GM06990 (cell line): Measurements from ENCODE around the gene SPNS2.

Source experiments
- DNase-seq: peaks from one replicate; pipeline ENCODE4 v3.0.0-alpha.2; 2011; ENCODE audit not compliant: insufficient read length; ENCODE audit errors: extremely low read depth
- H3K27me3 ChIP-seq: replicated peaks from 2 replicates; pipeline ENCODE4 v1.6.0; 2011; ENCODE audit warnings: low read length; ENCODE audit not compliant: control insufficient read depth, insufficient read depth
- H3K36me3 ChIP-seq: 2 replicates; pipeline ENCODE4 v1.5.1; 2011; ENCODE audit warnings: low read length; ENCODE audit not compliant: control insufficient read depth, insufficient read depth
- H3K4me3 ChIP-seq: replicated peaks from 2 replicates; pipeline ENCODE4 v1.5.1; 2011; ENCODE audit warnings: low read depth, mild to moderate bottlenecking, control low read depth, low read length
- TF ChIP-seq, protein P1 (sequence below): IDR thresholded peaks from 2 replicates; pipeline ENCODE4 v1.5.1; 2011; ENCODE audit warnings: low read length, control low read depth, mild to moderate bottlenecking, inconsistent platforms; ENCODE audit not compliant: insufficient read depth, poor library complexity, severe bottlenecking

SPNS2 gene

DNA sequence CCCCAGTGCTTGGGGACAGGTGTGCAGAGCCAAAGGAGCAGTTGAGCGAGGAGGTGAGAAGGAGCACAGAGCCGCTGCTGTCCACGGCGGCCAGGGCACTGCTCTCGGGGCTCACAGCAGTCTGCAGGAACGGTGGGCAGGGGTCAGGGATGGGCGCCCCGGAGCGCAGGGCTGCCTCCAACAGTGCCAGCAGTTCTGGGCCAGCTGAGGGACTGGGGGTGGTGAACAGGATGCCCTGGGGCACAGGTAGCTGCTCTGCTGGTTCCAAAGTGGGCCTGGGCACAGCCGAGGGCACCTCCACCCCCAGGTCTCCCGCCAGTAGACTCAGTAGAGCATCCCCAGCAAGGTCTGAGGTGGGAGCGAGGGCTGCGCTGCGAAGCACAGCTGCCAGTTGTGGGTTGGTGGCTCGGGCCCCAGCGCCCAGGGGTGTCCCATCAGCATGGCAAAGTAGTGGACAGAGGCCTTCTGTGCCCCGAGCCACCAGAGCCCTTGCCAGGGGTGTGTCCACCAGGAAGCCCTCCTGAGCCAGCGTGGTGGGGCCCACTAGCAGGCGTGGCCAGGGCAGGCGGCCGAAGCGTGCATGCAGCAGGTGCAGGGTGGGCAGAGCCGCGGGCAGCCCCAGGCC, 59.8 kb downstream of the SPNS2 start:
- TF ChIP-seq, protein P1, sequence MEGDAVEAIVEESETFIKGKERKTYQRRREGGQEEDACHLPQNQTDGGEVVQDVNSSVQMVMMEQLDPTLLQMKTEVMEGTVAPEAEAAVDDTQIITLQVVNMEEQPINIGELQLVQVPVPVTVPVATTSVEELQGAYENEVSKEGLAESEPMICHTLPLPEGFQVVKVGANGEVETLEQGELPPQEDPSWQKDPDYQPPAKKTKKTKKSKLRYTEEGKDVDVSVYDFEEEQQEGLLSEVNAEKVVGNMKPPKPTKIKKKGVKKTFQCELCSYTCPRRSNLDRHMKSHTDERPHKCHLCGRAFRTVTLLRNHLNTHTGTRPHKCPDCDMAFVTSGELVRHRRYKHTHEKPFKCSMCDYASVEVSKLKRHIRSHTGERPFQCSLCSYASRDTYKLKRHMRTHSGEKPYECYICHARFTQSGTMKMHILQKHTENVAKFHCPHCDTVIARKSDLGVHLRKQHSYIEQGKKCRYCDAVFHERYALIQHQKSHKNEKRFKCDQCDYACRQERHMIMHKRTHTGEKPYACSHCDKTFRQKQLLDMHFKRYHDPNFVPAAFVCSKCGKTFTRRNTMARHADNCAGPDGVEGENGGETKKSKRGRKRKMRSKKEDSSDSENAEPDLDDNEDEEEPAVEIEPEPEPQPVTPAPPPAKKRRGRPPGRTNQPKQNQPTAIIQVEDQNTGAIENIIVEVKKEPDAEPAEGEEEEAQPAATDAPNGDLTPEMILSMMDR: no peak
- H3K27me3 ChIP-seq: no peaks in the 10 kb centered on the region
- H3K36me3 ChIP-seq: peaks cover 3% of the 10 kb centered on the region; the same call in 1 of the 2 replicates
- H3K4me3 ChIP-seq: no peak overlapping the region
- DNase-seq: no peak

DNA sequence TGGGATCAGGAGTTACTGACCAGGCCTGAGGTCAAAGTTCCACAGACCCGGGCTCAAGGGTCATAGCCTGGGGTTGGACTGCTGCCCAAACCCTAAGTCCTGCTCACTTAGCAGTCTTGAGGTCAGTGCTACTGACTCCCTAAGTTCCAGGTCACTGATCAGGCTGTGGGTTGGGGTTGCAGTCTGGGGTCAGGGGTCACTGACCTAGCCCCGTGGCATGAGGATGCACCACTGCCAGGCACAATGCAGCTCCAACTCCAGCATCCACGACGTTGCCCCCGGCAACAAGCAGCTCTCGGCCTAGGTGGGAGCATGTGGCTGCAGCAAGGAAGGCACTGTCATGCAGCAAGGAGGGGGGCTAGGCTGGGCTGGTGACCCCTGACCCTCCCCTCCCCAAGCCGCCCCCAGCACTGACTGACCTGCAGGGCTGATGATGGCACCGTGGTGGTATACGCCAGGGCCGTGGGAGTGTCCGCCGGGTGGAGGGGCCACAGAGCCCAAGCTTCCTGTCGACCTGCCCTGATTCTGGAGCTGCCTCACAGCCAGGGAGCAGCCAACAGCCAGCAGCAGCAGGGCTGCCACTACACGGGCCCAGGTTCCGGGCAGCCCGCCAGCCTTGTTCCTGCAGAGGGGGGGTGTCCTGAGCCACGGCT, 60.6 kb downstream of the SPNS2 start:
- TF ChIP-seq, protein P1: no peak
- H3K27me3 ChIP-seq: no peaks in the 10 kb centered on the region
- no peaks in the 10 kb centered on the region for H3K36me3 ChIP-seq
- DNase-seq: no peak
- no peak overlapping the region for H3K4me3 ChIP-seq

DNA sequence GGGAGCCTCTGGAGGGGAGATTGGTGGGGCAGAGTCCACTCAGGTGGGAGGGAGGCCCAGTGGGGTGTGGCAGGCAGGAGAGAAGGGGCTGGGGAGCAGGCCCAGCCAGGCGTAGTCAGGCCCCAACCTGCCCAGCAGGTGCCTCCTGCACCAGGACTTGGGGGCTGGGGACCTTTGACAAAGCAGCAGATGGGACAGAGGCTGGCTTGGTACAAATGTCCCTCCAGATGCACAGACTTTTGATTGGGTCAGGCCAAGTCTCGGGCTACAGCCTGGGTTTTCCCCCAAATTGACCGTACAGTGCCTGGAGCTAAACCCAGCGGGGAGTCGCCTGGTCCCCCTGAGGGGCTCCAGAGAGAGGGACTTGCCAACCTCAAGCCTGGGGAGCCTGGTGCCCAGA, 61.3 kb downstream of the SPNS2 start:
- TF ChIP-seq, protein P1: no peak
- no peaks in the 10 kb centered on the region for H3K36me3 ChIP-seq
- H3K27me3 ChIP-seq: no peaks in the 10 kb centered on the region
- H3K4me3 ChIP-seq: no peak overlapping the region
- DNase-seq: no peak

DNA sequence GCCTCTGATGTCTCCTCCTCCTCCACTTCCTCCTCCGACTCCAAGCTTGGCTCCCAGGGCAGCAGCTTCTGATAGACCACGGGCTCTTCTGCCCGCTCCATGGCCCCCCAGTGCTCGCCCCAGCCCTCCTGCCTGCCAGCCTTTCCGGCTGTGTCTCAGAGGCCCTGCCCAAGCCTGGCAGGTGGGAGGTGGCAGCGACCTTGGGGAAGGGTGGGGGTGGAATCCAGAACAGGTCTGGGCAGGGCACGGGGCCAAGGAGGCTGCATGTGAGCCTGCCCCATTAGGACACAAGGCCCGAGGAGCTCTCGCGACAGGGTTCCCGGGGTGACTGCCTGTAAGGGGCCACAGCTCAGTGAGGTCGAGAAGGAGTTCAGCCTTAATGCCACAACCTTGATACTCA, 61.7 kb downstream of the SPNS2 start, which contains the start of gene GGT6:
Gene GGT6, minus strand, starts transcription at position 157 of the 400 bp plus-strand sequence. Its CDS starts 56 bp downstream, at position 101.
- TF ChIP-seq, protein P1: no peak
- H3K36me3 ChIP-seq: no peaks in the 10 kb centered on the region
- H3K27me3 ChIP-seq: no peaks in the 10 kb centered on the region
- no peak within 1 kb of the TSS for H3K4me3 ChIP-seq
- no peak for DNase-seq

DNA sequence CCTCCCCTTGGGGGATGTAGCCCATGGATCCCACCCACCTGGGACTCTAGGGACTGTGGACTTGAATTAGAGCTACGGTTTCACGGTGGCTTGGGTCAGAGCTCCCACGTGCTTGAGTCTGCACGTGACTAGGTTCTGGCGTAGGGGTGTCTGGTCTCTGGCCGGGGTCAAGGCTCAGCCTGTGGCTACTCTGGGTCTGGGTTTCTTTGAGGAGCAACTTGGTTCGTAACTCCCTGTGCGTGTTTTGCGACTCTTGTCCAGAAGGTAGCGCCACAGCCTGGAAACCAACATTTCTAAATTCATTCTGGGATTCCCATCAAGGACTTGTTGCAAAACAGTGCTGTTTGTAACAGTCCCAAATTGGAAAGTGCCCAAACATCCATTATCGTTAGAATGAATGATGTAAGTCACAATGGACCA, 62.2 kb downstream of the SPNS2 start:
- DNase-seq: no peak
- TF ChIP-seq, protein P1: no peak
- Histone ChIP-seq H3K4me3 (no peak overlapping the region), H3K27me3 (no peaks in the 10 kb centered on the region), H3K36me3 (no peaks in the 10 kb centered on the region)
